Measurements from ENCODE around the gene EIF4EBP3. TPM values are rescaled to one million over a fixed set of nuclear protein-coding genes. Genes with fewer than 3 reads are reported as not detected.

EIF4EBP3 gene
- total and polyA plus RNA-seq, 10 of the 15 experiments (the other 5 are each of a cell fraction or from before 2014, with no cell fraction given), result 3.5 to 16.1 (median 6.2) TPM

GRCh38 chr5:140587495-140587894 is 40.0 kb downstream of the EIF4EBP3 start (continued):
- no peak for TF ChIP-seq NFIC (IDR thresholded peaks at IDR 0.05; ENCODE audit: low read depth, low read length)
- no peak for TF ChIP-seq CUX1 (IDR thresholded peaks at IDR 0.05; ENCODE audit: insufficient replicate concordance, low read depth, low read length)
- TF ChIP-seq ZBTB11 (CRISPR knock-in tag; IDR thresholded peaks at IDR 0.05), result no peak
- TF ChIP-seq ZNF207 (IDR thresholded peaks at IDR 0.05; ENCODE audit: borderline replicate concordance), result no peak
- no peak for TF ChIP-seq DPF2 (IDR thresholded peaks at IDR 0.05)
- TF ChIP-seq TCF7 (IDR thresholded peaks at IDR 0.05; ENCODE audit: borderline replicate concordance), result no peak

All from GM12878 (cell line).